Fibroblast of villous mesenchyme (primary cell): ENCODE results near the gene TSPAN16. TPM values are rescaled to one million over a fixed set of nuclear protein-coding genes. Genes with fewer than 3 reads are reported as not detected.
A peak's percentile ranks its signal among the peaks of the same experiment; 100 is the strongest.
"Not testable (repeated sequence)": the region's sequence is repeated elsewhere in the genome, so short reads cannot be mapped to it uniquely, and the experiment has no call there.

Source experiments
- DNase-seq: peaks from one replicate; pipeline ENCODE4 v3.0.0-alpha.2; 2010; ENCODE audit warnings: low read depth
- H3K4me3 ChIP-seq: 2 replicates; pipeline ENCODE4 v1.5.1; 2011; ENCODE audit warnings: low read depth, mild to moderate bottlenecking, low read length
- CTCF ChIP-seq: IDR thresholded peaks from 2 replicates; pipeline ENCODE4 v1.5.1; 2012; ENCODE audit warnings: low read depth, mild to moderate bottlenecking, low read length; ENCODE audit not compliant: insufficient read depth
- total RNA-seq: library from RNA; depleted of rRNA; stranded (reverse); fragments of >200 nt; gene quantifications from 2 replicates; pipeline ENCODE4 v1.2.3, GENCODE V29; 2012

TSPAN16 gene
- total RNA-seq, 1 donor, result not detected

- no peak overlapping the region for H3K4me3 ChIP-seq
- no peak for DNase-seq
These were observed 4.8 kb downstream of the TSPAN16 start for GRCh38 chr19:11300811-11301120.

GRCh38 chr19:11304936-11305335 lies 9.0 kb downstream of the TSPAN16 start:
- no peak for TF ChIP-seq CTCF
- DNase-seq, result no peak
- no peak overlapping the region for H3K4me3 ChIP-seq

More at GRCh38 chr19:11300811-11301120, 4.8 kb downstream of the TSPAN16 start:
- TF ChIP-seq CTCF, result no peak

- no peak for DNase-seq
- TF ChIP-seq CTCF, result no peak
- H3K4me3 ChIP-seq, result no peak overlapping the region
These were observed 10.4 kb downstream of the TSPAN16 start for GRCh38 chr19:11306337-11306736.

DNA sequence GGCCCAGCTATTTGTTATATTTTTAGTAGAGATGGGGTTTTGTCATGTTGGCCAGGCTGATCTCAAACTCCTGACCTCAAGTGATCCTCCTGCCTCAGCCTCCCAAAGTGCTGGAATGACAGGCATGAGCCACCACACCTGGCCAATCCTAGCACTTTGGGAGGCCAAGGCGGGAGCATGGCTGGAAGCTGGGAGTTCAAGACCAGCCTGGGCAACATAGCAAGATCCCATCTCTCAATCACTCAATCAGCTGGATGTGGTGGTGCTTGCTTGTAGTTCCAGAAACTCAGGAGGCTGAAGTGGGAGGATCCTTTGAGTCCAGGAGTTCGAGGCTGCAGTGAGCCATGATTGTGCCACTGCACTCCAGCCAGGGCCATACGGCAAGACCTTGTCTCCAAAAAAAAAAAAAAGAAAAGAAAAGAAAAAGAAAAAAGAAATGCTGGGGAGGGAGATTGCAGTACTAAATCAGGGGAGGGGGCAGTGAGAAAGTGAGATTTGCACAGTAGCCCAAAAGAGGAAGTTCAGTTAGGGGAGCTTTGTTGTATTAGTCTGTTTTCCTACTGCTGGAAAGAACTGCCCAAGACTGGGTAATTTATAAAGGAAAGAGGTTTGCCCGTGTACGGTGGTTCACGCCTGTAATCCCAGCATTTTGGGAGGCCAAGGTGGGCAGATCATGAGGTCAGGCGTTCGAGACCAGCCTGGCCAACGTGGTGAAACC lies 24.5 kb downstream of the TSPAN16 start:
- DNase-seq, H3K4me3 ChIP-seq: not testable (repeated sequence)

- TF ChIP-seq CTCF, result no peak
- H3K4me3 ChIP-seq, result no peak overlapping the region
- no peak for DNase-seq
These were observed 25.5 kb downstream of the TSPAN16 start for GRCh38 chr19:11321191-11322126.

GRCh38 chr19:11322269-11323024 lies 26.5 kb downstream of the TSPAN16 start:
- TF ChIP-seq CTCF, result no peak
- DNase-seq, result peak; percentile 55

More at GRCh38 chr19:11322269-11323024, 26.5 kb downstream of the TSPAN16 start:
- no peak overlapping the region for H3K4me3 ChIP-seq
